Measurements from ENCODE around the gene PRKACA.
"Not testable (repeated sequence)": the region's sequence is repeated elsewhere in the genome, so short reads cannot be mapped to it uniquely, and the experiment has no call there.

GRCh38 chr19:14050961-14051360, 66.6 kb downstream of the PRKACA start:
- TF ChIP-seq, protein P1, sequence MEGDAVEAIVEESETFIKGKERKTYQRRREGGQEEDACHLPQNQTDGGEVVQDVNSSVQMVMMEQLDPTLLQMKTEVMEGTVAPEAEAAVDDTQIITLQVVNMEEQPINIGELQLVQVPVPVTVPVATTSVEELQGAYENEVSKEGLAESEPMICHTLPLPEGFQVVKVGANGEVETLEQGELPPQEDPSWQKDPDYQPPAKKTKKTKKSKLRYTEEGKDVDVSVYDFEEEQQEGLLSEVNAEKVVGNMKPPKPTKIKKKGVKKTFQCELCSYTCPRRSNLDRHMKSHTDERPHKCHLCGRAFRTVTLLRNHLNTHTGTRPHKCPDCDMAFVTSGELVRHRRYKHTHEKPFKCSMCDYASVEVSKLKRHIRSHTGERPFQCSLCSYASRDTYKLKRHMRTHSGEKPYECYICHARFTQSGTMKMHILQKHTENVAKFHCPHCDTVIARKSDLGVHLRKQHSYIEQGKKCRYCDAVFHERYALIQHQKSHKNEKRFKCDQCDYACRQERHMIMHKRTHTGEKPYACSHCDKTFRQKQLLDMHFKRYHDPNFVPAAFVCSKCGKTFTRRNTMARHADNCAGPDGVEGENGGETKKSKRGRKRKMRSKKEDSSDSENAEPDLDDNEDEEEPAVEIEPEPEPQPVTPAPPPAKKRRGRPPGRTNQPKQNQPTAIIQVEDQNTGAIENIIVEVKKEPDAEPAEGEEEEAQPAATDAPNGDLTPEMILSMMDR (IDR thresholded peaks at IDR 0.05): not testable (repeated sequence)
- TF ChIP-seq EZH2phosphoT487 (IDR thresholded peaks at IDR 0.05): not testable (repeated sequence)
